Measurements from ENCODE around the gene ANO5.

DNA sequence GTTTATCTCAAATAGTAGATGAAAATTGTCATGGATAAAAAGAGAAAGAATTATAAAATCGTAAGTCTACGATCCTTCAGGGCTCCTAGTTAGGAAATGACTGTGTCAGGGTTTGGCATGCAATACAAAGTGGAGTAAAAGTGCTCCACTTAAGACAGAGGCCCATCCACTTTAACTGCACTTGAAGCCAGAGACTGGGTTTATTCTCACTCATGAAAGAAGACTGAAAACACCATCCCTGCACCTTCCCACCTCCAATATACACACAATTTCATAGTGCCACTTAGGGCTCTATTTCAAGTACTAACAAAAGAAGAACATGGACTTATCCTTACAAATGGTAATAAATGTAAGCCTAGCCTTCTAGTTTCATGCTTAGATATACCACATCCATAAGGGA lies 70.7 kb downstream of the ANO5 start:
- TF ChIP-seq CTCF (IDR thresholded peaks at IDR 0.05): no peak
- TF ChIP-seq POLR2A (IDR thresholded peaks at IDR 0.05; ENCODE audit: low read depth): no peak
- TF ChIP-seq EP300 (IDR thresholded peaks at IDR 0.05): no peak

All from esophagus muscularis mucosa (tissue), 4 donors.